Mesenchymal stem cell (in vitro differentiated cells and primary cell): ENCODE results near the gene CEP152.

ENCODE experiments used
- DNase-seq: peaks from one replicate; pipeline ENCODE4 v3.0.0-alpha.2; 2013
- H2AFZ ChIP-seq: one replicate; pipeline ENCODE4 v1.6.1; 2013; ENCODE audit warnings: low read depth, mild to moderate bottlenecking, control low read depth, inconsistent platforms, low read length, moderate library complexity
- H2AK5ac ChIP-seq: 2 replicates; pipeline ENCODE4 v1.6.1; 2013; ENCODE audit warnings: low read length, moderate library complexity, mild to moderate bottlenecking, inconsistent platforms; ENCODE audit not compliant: severe bottlenecking
- H2BK120ac ChIP-seq: one replicate; pipeline ENCODE4 v1.6.1; 2013; ENCODE audit warnings: low read depth, mild to moderate bottlenecking, inconsistent platforms, low read length, moderate library complexity
- H2BK12ac ChIP-seq, 2 experiments: one replicate each; pipeline ENCODE4 v1.6.1; 2013; ENCODE audit warnings: inconsistent platforms in 2 of 2, low read length in 2 of 2, mild to moderate bottlenecking in 2 of 2, moderate library complexity in 2 of 2, control low read depth in 1 of 2
- H2BK15ac ChIP-seq: one replicate; pipeline ENCODE4 v1.6.1; 2013; ENCODE audit warnings: mild to moderate bottlenecking, low read depth, inconsistent platforms; ENCODE audit not compliant: poor library complexity, severe bottlenecking
- H2BK5ac ChIP-seq: 2 replicates; pipeline ENCODE4 v1.6.1; 2013; ENCODE audit warnings: low read depth, mild to moderate bottlenecking, low read length, control low read depth, inconsistent platforms; ENCODE audit not compliant: poor library complexity, severe bottlenecking
- H3K14ac ChIP-seq, 2 experiments: one replicate each; pipeline ENCODE4 v1.6.1; 2013; ENCODE audit warnings: inconsistent platforms in 2 of 2, low read length in 2 of 2, control low read depth in 1 of 2, mild to moderate bottlenecking in 1 of 2, moderate library complexity in 1 of 2
- H3K18ac ChIP-seq, 2 experiments: one replicate each; pipeline ENCODE4 v1.6.1; 2013; ENCODE audit warnings: inconsistent platforms in 2 of 2, low read length in 2 of 2, control low read depth in 1 of 2, low read depth in 1 of 2, mild to moderate bottlenecking in 1 of 2
- H3K23ac ChIP-seq, 2 experiments: one replicate each; pipeline ENCODE4 v1.6.1; 2013; ENCODE audit warnings: inconsistent platforms in 2 of 2, low read length in 2 of 2, mild to moderate bottlenecking in 2 of 2, moderate library complexity in 2 of 2, control low read depth in 1 of 2
- H3K27ac ChIP-seq: 2 replicates; pipeline ENCODE4 v1.5.1; 2013; ENCODE audit warnings: mild to moderate bottlenecking, moderate library complexity, low read length, control low read depth, inconsistent platforms; ENCODE audit not compliant: poor library complexity, severe bottlenecking
- H3K27me3 ChIP-seq, 2 experiments: 2 replicates each; pipeline versions ENCODE4 v1.6.1 to v1.7.0; 2013; ENCODE audit warnings: low read length in 2 of 2, mild to moderate bottlenecking in 2 of 2, moderate library complexity in 2 of 2, control low read depth in 1 of 2, inconsistent platforms in 1 of 2; ENCODE audit not compliant: control insufficient read depth in 1 of 2, insufficient read depth in 1 of 2
- H3K36me3 ChIP-seq, 2 experiments: 2 replicates each; pipeline versions ENCODE4 v1.6.1 to v1.7.0; 2013; ENCODE audit warnings: low read length in 2 of 2, control low read depth in 1 of 2, inconsistent platforms in 1 of 2, low read depth in 1 of 2, mild to moderate bottlenecking in 1 of 2; ENCODE audit not compliant: insufficient read depth in 2 of 2, control insufficient read depth in 1 of 2
- H3K4ac ChIP-seq, 2 experiments: one replicate each; pipeline ENCODE4 v1.6.1; 2013; ENCODE audit warnings: inconsistent platforms in 2 of 2, low read length in 2 of 2, mild to moderate bottlenecking in 2 of 2, moderate library complexity in 2 of 2, control low read depth in 1 of 2, low read depth in 1 of 2
- H3K4me1 ChIP-seq: 2 replicates; pipeline ENCODE4 v1.6.1; 2013; ENCODE audit warnings: low read depth, low read length, control low read depth; ENCODE audit not compliant: control insufficient read depth, insufficient read depth
- H3K4me2 ChIP-seq: 2 replicates; pipeline ENCODE4 v1.6.1; 2013; ENCODE audit warnings: low read length, mild to moderate bottlenecking, inconsistent platforms; ENCODE audit not compliant: poor library complexity, severe bottlenecking
- H3K4me3 ChIP-seq, 2 experiments: 2 replicates each; pipeline versions ENCODE4 v1.5.1 to v1.7.0; 2013; ENCODE audit warnings: low read length in 2 of 2, mild to moderate bottlenecking in 2 of 2, control low read depth in 1 of 2, low read depth in 1 of 2; ENCODE audit not compliant: insufficient read depth in 1 of 2
- H3K79me1 ChIP-seq: replicated peaks from 2 replicates; pipeline ENCODE4 v1.6.1; 2013; ENCODE audit warnings: mild to moderate bottlenecking, control low read depth, low read length, inconsistent platforms; ENCODE audit not compliant: poor library complexity, severe bottlenecking
- H3K9ac ChIP-seq: 2 replicates; pipeline ENCODE4 v1.7.0; 2013; ENCODE audit warnings: mild to moderate bottlenecking, low read length, moderate library complexity
- H3K9me3 ChIP-seq: 2 replicates; pipeline ENCODE4 v1.7.0; 2013; ENCODE audit warnings: mild to moderate bottlenecking, low read length; ENCODE audit not compliant: control insufficient read depth
- H4K8ac ChIP-seq: one replicate; pipeline ENCODE4 v1.6.1; 2013; ENCODE audit warnings: inconsistent platforms, mild to moderate bottlenecking, low read length, moderate library complexity
- H4K91ac ChIP-seq: one replicate; pipeline ENCODE4 v1.6.1; 2013; ENCODE audit warnings: mild to moderate bottlenecking, low read length, inconsistent platforms
- WGBS: methylation state at CpG from one replicate; pipeline ENCODE4 v1.1.7; 2013; ENCODE audit warnings: mixed read lengths; 5-methylcytosine and 5-hydroxymethylcytosine counted together

Gene CEP152

DNA sequence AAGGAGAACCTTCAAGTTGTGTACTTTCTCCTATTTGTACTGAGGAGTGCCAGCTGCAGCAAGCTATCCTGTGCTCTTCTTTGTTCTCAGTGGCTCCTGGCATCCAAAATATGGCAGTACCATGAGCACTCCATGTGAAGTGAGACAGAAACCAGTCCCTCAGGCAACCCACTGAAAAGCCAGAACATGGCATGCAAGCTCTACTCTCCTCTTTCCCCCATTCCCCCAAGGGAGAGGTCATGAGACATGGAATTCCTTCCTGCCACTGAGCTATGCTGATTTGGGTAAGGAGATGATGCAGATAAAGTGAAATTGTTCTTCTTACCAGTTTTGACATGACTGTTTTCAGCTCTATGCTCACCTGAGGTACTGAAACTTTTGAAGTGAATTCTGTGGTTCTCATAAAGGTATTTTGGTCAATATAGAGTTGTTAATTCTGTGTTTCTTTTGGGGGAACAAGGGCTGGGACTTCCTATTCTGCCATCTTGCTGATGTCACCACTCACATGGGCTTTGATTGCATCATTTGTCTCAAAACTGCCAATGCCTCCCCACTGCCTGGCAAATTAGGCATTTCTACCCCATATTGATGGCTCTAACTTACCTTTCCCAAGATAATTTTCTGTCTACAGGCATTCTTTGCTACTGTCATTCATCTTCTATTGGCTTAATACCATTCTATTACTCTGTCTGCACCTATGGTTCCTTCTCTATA is 22.8 kb upstream of the CEP152 start:
- Histone ChIP-seq H3K14ac (no peak overlapping the region), H2AK5ac (no peak overlapping the region), H3K4me2 (no peak overlapping the region), H3K4me1 (no peaks in the 10 kb centered on the region), H3K23ac (no peak overlapping the region), H3K27me3 (no peaks in the 10 kb centered on the region), H2AFZ (no peak overlapping the region), H4K8ac (no peak overlapping the region), H2BK12ac (no peak overlapping the region), H3K18ac (no peak overlapping the region), H3K4ac (no peak overlapping the region), H4K91ac (no peak overlapping the region), H2BK120ac (no peak overlapping the region), H3K79me1 (no peaks in the 10 kb centered on the region), H3K4me3 (no peak overlapping the region), H2BK15ac (no peak overlapping the region), H3K27ac (no peak overlapping the region), H3K9ac (no peak overlapping the region), H3K9me3 (peaks cover 21% of the 10 kb centered on the region), H2BK5ac (no peak overlapping the region), H3K36me3 (peaks cover 0 to 3% of the 10 kb centered on the region in 2 experiments)
- DNase-seq, result no peak

DNA sequence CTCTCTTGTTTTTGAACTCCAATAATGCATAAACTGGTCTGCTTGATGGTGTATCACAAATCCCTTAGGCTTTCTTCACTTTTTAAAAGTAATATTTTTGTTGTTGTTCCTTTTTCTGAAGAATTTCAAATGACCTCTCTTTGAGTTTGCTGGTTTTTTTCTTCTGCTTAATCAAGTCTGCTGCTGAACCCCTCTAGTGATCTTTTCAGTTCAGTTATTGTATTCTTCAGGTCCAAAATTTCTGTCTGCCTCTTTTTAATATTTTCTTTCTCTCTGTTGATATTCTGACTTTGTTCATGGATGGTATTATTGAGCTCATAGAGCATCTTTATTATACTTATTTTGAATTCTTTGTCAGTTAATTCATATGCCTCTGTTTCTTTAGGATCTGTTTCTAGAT is 21.8 kb upstream of the CEP152 start:
- Histone ChIP-seq H3K79me1 (no peaks in the 10 kb centered on the region), H3K9me3 (peaks cover 21% of the 10 kb centered on the region), H3K4me2 (no peak overlapping the region), H2AFZ (no peak overlapping the region), H3K36me3 (peaks cover 0 to 3% of the 10 kb centered on the region in 2 experiments), H3K4me1 (no peaks in the 10 kb centered on the region), H2BK5ac (no peak overlapping the region), H3K23ac (no peak overlapping the region), H3K4ac (no peak overlapping the region), H2BK12ac (no peak overlapping the region), H3K14ac (no peak overlapping the region), H3K27ac (no peak overlapping the region), H4K8ac (no peak overlapping the region), H3K27me3 (no peaks in the 10 kb centered on the region), H3K9ac (no peak overlapping the region), H2BK15ac (no peak overlapping the region), H4K91ac (no peak overlapping the region), H3K4me3 (no peak overlapping the region), H2AK5ac (no peak overlapping the region), H3K18ac (no peak overlapping the region), H2BK120ac (no peak overlapping the region)
- DNase-seq, result no peak

DNA sequence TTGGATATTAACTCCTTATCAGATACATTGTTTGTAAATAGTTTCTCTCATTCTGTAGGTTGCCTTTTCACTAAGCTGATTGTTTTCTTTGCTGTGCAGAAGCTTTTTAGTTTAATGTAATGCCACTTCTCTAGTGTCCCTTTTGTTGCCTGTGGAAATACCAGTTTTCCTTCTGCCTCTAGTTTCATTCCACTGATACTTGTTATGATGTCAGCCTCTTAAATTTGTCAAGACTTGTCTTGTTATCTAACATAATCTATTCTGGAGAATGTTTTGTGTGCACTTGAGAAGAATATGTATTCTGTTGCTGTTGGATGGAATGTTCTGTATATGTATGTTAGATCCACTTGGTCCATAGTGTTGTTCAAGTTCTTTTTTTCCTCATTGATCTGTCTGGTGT is 18.0 kb upstream of the CEP152 start:
- Histone ChIP-seq H3K18ac (no peak overlapping the region), H4K8ac (no peak overlapping the region), H2BK120ac (no peak overlapping the region), H2BK15ac (no peak overlapping the region), H3K14ac (no peak overlapping the region), H3K4me1 (no peaks in the 10 kb centered on the region), H4K91ac (no peak overlapping the region), H2BK12ac (no peak overlapping the region), H3K4me3 (no peak overlapping the region), H3K27me3 (no peaks in the 10 kb centered on the region), H3K27ac (no peak overlapping the region), H3K36me3 (peaks cover 0 to 3% of the 10 kb centered on the region in 2 experiments), H3K4ac (no peak overlapping the region), H2AFZ (no peak overlapping the region), H2BK5ac (no peak overlapping the region), H3K23ac (no peak overlapping the region), H3K79me1 (no peaks in the 10 kb centered on the region), H3K9ac (no peak overlapping the region), H3K9me3 (peaks cover 17% of the 10 kb centered on the region), H2AK5ac (no peak overlapping the region), H3K4me2 (no peak overlapping the region)
- DNase-seq, result no peak

DNA sequence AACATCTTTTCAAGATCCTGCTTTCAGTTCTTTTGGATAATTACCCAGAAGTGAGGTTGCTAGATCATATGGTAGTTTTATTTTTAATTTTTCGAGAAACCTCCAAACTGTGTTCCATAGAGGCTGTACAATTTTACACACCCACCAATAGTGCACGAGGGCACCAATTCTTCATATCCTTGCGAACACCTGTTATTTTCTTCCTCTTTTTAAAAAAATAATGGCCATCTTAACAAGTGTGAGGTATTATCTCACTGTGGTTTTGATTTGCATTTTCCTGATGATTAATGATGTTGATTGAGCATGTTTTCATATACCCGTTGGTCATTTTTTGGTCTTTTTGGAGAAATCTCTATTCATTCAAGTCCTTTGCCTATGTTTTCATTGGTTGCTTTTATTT is 17.6 kb upstream of the CEP152 start:
- H3K18ac ChIP-seq, result no peak overlapping the region
- H2AFZ ChIP-seq, result no peak overlapping the region
- no peak overlapping the region for H3K14ac ChIP-seq
- no peak overlapping the region for H3K4me2 ChIP-seq
- no peaks in the 10 kb centered on the region for H3K79me1 ChIP-seq
- H3K9ac ChIP-seq, result no peak overlapping the region
- H3K9me3 ChIP-seq, result peaks cover 13% of the 10 kb centered on the region
- H2BK15ac ChIP-seq, result no peak overlapping the region
- no peaks in the 10 kb centered on the region for H3K27me3 ChIP-seq
- no peak overlapping the region for H3K23ac ChIP-seq
- H2AK5ac ChIP-seq, result no peak overlapping the region
- no peak overlapping the region for H2BK120ac ChIP-seq
- no peak overlapping the region for H4K8ac ChIP-seq
- no peak overlapping the region for H3K4ac ChIP-seq
- no CpG with 5 or more reads among the region's 4 CpGs for WGBS
- H2BK12ac ChIP-seq, result no peak overlapping the region
- H2BK5ac ChIP-seq, result no peak overlapping the region
- no peak overlapping the region for H4K91ac ChIP-seq
- DNase-seq, result no peak
- H3K4me3 ChIP-seq, result no peak overlapping the region
- no peak overlapping the region for H3K27ac ChIP-seq
- H3K4me1 ChIP-seq, result no peaks in the 10 kb centered on the region
- H3K36me3 ChIP-seq, result peaks cover 0 to 3% of the 10 kb centered on the region in 2 experiments
